Stimulated activated CD8-positive, alpha-beta memory T cell treated with anti-CD3 and anti-CD28 coated beads, Interleukin-12 subunit alpha, Interleukin-12 subunit beta, amount 100 ng/mL, for 24 hours (primary cell): ENCODE data around the gene NPAS3.

Experiments used
- DNase-seq: peaks from one replicate; pipeline ENCODE4 v3.0.0-alpha.2; 2020; ENCODE audit errors: extremely low read depth

NPAS3 gene

GRCh38 chr14:33836203-33836899 is 897.7 kb downstream of the NPAS3 start:
- no peak for DNase-seq

- DNase-seq: no peak
Measured at GRCh38 chr14:33836900-33837577, 898.4 kb downstream of the NPAS3 start.

GRCh38 chr14:33837943-33838683 is 899.4 kb downstream of the NPAS3 start:
- no peak for DNase-seq

- DNase-seq: peak; percentile 1
Measured at GRCh38 chr14:33839193-33840076, 900.8 kb downstream of the NPAS3 start.

GRCh38 chr14:33840797-33841196 is 902.1 kb downstream of the NPAS3 start:
- DNase-seq: no peak

- no peak for DNase-seq
Measured at GRCh38 chr14:33842299-33842698, 903.6 kb downstream of the NPAS3 start.

- DNase-seq: no peak
Measured at GRCh38 chr14:33844118-33844517, 905.4 kb downstream of the NPAS3 start.

GRCh38 chr14:33846100-33846824 is 907.6 kb downstream of the NPAS3 start:
- no peak for DNase-seq

- no peak for DNase-seq
Measured at GRCh38 chr14:33847066-33847465, 908.4 kb downstream of the NPAS3 start.

- DNase-seq: no peak
Measured at GRCh38 chr14:33848009-33848408, 909.3 kb downstream of the NPAS3 start.

GRCh38 chr14:33848706-33849454 is 910.2 kb downstream of the NPAS3 start:
- DNase-seq: no peak

GRCh38 chr14:33849455-33849801 is 910.7 kb downstream of the NPAS3 start:
- no peak for DNase-seq

GRCh38 chr14:33850826-33851225 is 912.1 kb downstream of the NPAS3 start:
- no peak for DNase-seq

- no peak for DNase-seq
Measured at GRCh38 chr14:33851366-33851765, 912.7 kb downstream of the NPAS3 start.

GRCh38 chr14:33851931-33852330 is 913.3 kb downstream of the NPAS3 start:
- no peak for DNase-seq
